ENCODE results near the gene FXYD3.
"Not testable (repeated sequence)": the region's sequence is repeated elsewhere in the genome, so short reads cannot be mapped to it uniquely, and the experiment has no call there.

Gene FXYD3

GRCh38 chr19:35142606-35143230, 27.1 kb downstream of the FXYD3 start:
- no peak for DNase-seq (ENCODE audit: low read depth)

GRCh38 chr19:35143231-35143715, 27.6 kb downstream of the FXYD3 start, which contains the start of gene FXYD7:
Gene FXYD7, plus strand, starts transcription at chr19:35143255. Its CDS starts 79 bp downstream, at chr19:35143334.
- no peak for DNase-seq (ENCODE audit: low read depth)

GRCh38 chr19:35143818-35144217, 28.2 kb downstream of the FXYD3 start:
- no peak for DNase-seq (ENCODE audit: low read depth)

- no peak for DNase-seq (ENCODE audit: low read depth)
These were observed 28.6 kb downstream of the FXYD3 start for GRCh38 chr19:35144259-35144599.

DNA sequence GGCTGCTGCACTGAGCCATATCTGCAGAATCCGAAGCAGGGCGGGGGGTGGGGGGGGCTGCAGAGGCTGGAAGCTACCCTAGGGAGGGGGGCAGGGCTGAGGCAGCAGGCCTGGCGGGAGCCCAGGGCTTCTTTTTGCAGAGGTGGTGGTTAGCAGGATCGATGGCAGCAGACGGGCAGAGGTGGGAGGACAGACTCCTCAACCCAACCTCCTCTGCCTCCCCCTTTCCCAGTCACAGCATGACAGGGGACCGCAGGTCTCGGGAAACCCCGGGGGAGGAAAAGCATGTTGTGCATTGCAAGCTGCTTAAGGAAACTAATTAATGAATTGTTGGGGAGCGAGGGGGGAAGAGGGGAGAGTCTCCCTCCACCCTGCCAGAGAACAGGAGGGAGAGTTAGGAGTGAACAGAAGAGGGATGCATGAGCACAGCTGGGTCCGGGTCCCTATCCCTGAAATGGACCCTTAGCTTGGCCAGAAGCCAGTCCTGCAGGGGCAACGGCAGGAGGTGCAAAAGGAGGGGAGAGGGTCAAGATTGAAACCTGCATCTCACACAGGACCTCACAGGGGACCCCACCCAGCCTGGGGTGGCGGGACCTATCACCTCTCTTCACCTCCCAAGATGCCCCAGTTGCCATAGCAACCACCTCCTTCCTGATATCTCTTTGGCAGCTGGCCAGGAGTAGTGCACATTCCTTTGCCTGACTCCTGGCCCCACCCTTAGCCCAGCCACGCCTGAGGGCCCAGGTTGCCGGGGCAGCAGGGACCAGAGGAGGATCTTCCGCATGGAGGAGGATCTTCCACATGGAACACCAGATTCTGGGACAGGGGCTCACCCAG, 29.2 kb downstream of the FXYD3 start:
- no peak for DNase-seq (ENCODE audit: low read depth)

- DNase-seq (ENCODE audit: low read depth), result no peak
These were observed 31.3 kb downstream of the FXYD3 start for GRCh38 chr19:35146746-35147459.

DNA sequence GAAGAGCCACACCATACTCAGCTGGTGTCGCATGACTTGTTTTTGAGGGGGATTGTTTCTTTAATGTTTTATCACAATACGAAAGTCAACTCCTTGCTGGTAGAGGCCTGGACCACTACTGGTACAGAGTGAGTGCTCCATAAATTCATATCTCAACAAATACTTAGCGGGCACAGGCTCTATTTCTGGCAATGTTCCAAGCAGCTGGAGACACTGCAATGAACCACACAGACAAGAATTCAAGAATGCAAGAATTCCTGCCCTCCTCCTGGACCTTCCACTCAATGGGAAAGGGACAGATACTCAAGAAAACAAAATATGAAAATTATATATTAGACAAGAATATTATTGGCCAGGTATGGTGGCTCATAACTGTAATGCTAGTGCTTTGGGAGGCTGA, 33.8 kb downstream of the FXYD3 start:
- no peak for DNase-seq (ENCODE audit: low read depth)

DNA sequence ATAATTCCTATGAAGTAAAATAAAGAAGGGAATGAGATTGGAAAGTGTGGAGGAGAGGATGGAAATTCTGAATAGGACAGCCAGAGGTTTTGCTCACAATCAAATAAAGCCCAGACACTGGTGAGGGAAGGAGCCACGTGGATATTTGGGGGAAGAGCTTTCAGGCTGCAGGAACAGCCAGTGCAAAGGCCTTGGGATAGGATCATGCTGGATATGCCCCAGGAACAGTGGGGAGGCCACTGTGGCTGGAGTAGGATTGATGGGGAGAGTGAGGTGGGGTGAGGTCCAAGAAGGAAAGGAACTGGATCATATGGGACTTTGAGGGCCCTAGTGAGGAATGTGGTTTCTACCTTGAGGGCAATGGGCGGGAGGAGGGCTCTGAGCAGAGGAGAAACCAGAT, 34.8 kb downstream of the FXYD3 start:
- DNase-seq (ENCODE audit: low read depth), result no peak

- DNase-seq (ENCODE audit: low read depth), result no peak
These were observed 35.8 kb downstream of the FXYD3 start for GRCh38 chr19:35151273-35152065.

- not testable (repeated sequence) for DNase-seq (ENCODE audit: low read depth)
These were observed 37.5 kb downstream of the FXYD3 start for GRCh38 chr19:35153129-35153522.

GRCh38 chr19:35153701-35154524, 38.3 kb downstream of the FXYD3 start:
- DNase-seq (ENCODE audit: low read depth), result peak; percentile 23

GRCh38 chr19:35154525-35155406, 39.1 kb downstream of the FXYD3 start, which contains the start of gene FXYD5:
Gene FXYD5, plus strand, starts transcription at chr19:35154735. Its CDS starts 816 bp downstream, at chr19:35155551.
- peak; percentile 74 for DNase-seq (ENCODE audit: low read depth)

DNA sequence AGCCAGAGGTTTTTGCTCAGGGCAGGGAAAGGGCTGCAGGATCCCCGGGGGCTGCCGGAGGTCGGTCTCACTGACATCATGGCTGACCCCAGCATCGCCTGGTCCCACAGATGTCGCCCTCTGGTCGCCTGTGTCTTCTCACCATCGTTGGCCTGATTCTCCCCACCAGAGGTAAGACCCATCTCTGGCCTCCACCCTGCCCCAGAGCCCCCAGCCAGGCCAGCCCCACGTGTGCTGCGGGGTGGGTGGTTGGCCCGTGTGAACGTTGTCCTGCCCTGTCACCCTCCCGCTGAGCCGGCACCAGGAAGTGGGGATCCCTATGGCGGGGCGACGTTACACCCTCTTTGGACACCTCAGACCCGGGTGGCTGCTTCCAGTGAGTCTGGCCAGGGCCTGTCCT, 39.8 kb downstream of the FXYD3 start:
- no peak for DNase-seq (ENCODE audit: low read depth)

- DNase-seq (ENCODE audit: low read depth), result no peak
These were observed 40.5 kb downstream of the FXYD3 start for GRCh38 chr19:35155981-35156672.

- no peak for DNase-seq (ENCODE audit: low read depth)
These were observed 41.0 kb downstream of the FXYD3 start for GRCh38 chr19:35156673-35157014.

DNA sequence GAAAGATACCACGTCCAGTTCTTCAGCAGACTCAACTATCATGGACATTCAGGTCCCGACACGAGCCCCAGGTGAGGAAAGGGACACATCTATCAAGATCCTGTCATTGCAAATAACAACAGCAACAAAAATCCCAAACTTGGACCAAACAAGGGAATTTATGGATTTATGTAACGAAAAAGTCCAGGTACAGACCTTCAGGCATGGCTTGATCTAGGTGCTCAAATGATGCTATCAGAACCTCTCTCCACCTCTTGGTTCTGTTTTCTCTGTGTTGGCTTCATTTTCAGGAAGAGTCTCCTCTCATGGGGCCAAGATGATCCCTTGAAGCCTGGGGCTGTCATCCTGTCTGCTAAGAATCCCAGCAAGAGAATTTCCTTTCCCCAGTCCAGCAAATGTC, 41.8 kb downstream of the FXYD3 start:
- no peak for DNase-seq (ENCODE audit: low read depth)

- no peak for DNase-seq (ENCODE audit: low read depth)
These were observed 44.0 kb downstream of the FXYD3 start for GRCh38 chr19:35159606-35160005.

- DNase-seq (ENCODE audit: low read depth), result no peak
These were observed 45.2 kb downstream of the FXYD3 start for GRCh38 chr19:35160629-35161433.

DNA sequence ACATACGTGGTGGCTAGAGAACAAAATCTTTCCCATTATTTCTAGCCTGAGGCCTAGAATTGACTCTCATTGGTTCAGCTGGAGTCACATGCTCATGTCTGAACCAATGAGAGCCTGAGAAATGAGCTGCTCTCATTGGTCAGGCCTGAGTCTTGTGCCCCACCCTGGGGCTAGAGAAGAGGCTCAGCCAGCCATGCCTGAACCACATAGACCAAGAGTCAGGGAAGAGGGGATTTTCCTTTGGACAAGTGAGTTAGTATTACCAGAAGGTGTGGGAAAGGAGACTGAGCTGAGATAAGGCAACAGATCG, 45.8 kb downstream of the FXYD3 start:
- no peak for DNase-seq (ENCODE audit: low read depth)

Measured in fibroblast of gingiva (primary cell).